Karpas-422 (cell line): Measurements from ENCODE around the gene SFSWAP. TPM values are rescaled to one million over a fixed set of nuclear protein-coding genes. Genes with fewer than 3 reads are reported as not detected.

Experiments
- DNase-seq: peaks from one replicate; pipeline ENCODE4 v3.0.0-alpha.2; 2015
- H2AFZ ChIP-seq: fragments of 200-600 bp; sonication (generic); 2 replicates; pipeline ENCODE4 v1.6.1; 2014; ENCODE audit warnings: antibody characterized with exemption, low read length, mixed read lengths
- H3K27ac ChIP-seq: fragments of 200-600 bp; sonication (generic); 2 replicates; pipeline ENCODE4 v1.5.1; 2014; ENCODE audit warnings: mild to moderate bottlenecking, low read length, moderate library complexity
- H3K27me3 ChIP-seq: fragments of 200-600 bp; sonication (generic); 2 replicates; pipeline ENCODE4 v1.6.1; 2014; ENCODE audit warnings: low read length, mixed read lengths
- H3K36me3 ChIP-seq: fragments of 200-600 bp; sonication (generic); 2 replicates; pipeline ENCODE4 v1.6.1; 2014; ENCODE audit warnings: low read length, mixed read lengths; ENCODE audit not compliant: insufficient read depth
- H3K4me1 ChIP-seq: fragments of 200-600 bp; sonication (generic); 2 replicates; pipeline ENCODE4 v1.6.1; 2014; ENCODE audit warnings: mild to moderate bottlenecking, low read length, mixed read lengths
- H3K4me2 ChIP-seq: fragments of 200-600 bp; sonication (generic); 2 replicates; pipeline ENCODE4 v1.6.1; 2014; ENCODE audit warnings: low read length, low read depth, mild to moderate bottlenecking; ENCODE audit not compliant: poor library complexity, severe bottlenecking
- H3K4me3 ChIP-seq: fragments of 200-600 bp; sonication (generic); 2 replicates; pipeline ENCODE4 v1.5.1; 2014; ENCODE audit warnings: mild to moderate bottlenecking, antibody characterized with exemption, low read length, mixed read lengths
- H3K79me2 ChIP-seq: fragments of 200-600 bp; sonication (generic); 2 replicates; pipeline ENCODE4 v1.6.1; 2014; ENCODE audit warnings: mild to moderate bottlenecking, low read length, mixed read lengths
- H3K9ac ChIP-seq: fragments of 200-600 bp; sonication (generic); 2 replicates; pipeline ENCODE4 v1.6.0; 2014; ENCODE audit warnings: low read length
- H3K9me2 ChIP-seq: fragments of 200-600 bp; sonication (generic), shearing (Covaris generic); replicated peaks from 2 replicates; pipeline ENCODE4 v1.6.0; 2014; ENCODE audit warnings: mild to moderate bottlenecking, low read length, moderate library complexity; ENCODE audit not compliant: insufficient read depth
- H3K9me3 ChIP-seq: fragments of 300-700, 200-600 bp; sonication (generic); 2 replicates; pipeline ENCODE4 v1.6.1; 2014; ENCODE audit warnings: low read length, mixed read lengths
- H4K20me1 ChIP-seq: fragments of 200-600 bp; sonication (generic); 2 replicates; pipeline ENCODE4 v1.6.1; 2014; ENCODE audit warnings: mild to moderate bottlenecking, antibody characterized with exemption, low read length, low read depth; ENCODE audit not compliant: insufficient read depth
- total RNA-seq: library from RNA; depleted of rRNA; stranded (reverse); fragments of >200 nt; shearing (Covaris generic); gene quantifications from 2 replicates; pipeline ENCODE4 v1.2.3, GENCODE V29; 2014; ENCODE audit warnings: low replicate concordance

The SFSWAP gene
- total RNA-seq, 1 experiment from 2014 or later = 30.0 TPM

GRCh38 chr12:131793243-131794022 lies 82.5 kb downstream of the SFSWAP start:
- H3K9me2 ChIP-seq = no peaks in the 10 kb centered on the region
- no peaks in the 10 kb centered on the region for H3K4me1 ChIP-seq
- H3K4me2 ChIP-seq = no peak overlapping the region
- H3K27me3 ChIP-seq = no peaks in the 10 kb centered on the region
- H2AFZ ChIP-seq = no peak overlapping the region
- no peaks in the 10 kb centered on the region for H4K20me1 ChIP-seq
- peaks cover 12% of the 10 kb centered on the region; the same call in 1 of the 2 replicates for H3K36me3 ChIP-seq
- DNase-seq = no peak
- H3K79me2 ChIP-seq = no peaks in the 10 kb centered on the region
- H3K9me3 ChIP-seq = no peaks in the 10 kb centered on the region
- H3K4me3 ChIP-seq = no peak overlapping the region
- no peak overlapping the region for H3K27ac ChIP-seq
- H3K9ac ChIP-seq = no peak overlapping the region

DNA sequence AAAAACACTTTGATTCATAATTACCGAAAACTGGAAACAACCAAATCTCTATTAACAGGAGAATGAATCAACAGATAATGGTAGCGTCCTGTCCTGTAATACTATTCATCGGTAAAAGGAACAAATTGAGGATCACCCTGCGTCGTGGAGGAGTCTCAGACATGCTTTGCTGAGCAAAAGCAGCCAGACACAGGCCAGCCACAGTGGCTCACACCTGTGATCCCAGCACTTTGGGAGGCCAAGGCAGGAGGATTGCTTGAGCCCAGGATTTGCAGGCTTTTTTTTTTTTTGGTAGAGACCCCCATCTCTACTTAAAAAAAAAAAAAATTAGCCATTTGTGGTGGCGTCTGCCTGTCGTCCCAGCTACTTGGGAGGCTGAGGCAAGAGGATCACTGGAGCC lies 83.2 kb downstream of the SFSWAP start:
- DNase-seq = no peak
- no peaks in the 10 kb centered on the region for H3K9me3 ChIP-seq
- no peaks in the 10 kb centered on the region for H3K4me1 ChIP-seq
- no peak overlapping the region for H3K9ac ChIP-seq
- no peak overlapping the region for H3K4me3 ChIP-seq
- H3K79me2 ChIP-seq = no peaks in the 10 kb centered on the region
- H3K36me3 ChIP-seq = peaks cover 12% of the 10 kb centered on the region; the same call in 1 of the 2 replicates
- no peaks in the 10 kb centered on the region for H3K27me3 ChIP-seq
- H4K20me1 ChIP-seq = no peaks in the 10 kb centered on the region
- H3K4me2 ChIP-seq = no peak overlapping the region
- H3K9me2 ChIP-seq = no peaks in the 10 kb centered on the region
- no peak overlapping the region for H2AFZ ChIP-seq
- no peak overlapping the region for H3K27ac ChIP-seq

- Histone ChIP-seq H3K27ac (no peak overlapping the region), H3K27me3 (no peaks in the 10 kb centered on the region), H3K4me1 (no peaks in the 10 kb centered on the region), H3K9me3 (no peaks in the 10 kb centered on the region), H3K9ac (no peak overlapping the region), H4K20me1 (no peaks in the 10 kb centered on the region), H3K36me3 (peaks cover 12% of the 10 kb centered on the region; the same call in 1 of the 2 replicates), H3K4me3 (no peak overlapping the region), H3K79me2 (no peaks in the 10 kb centered on the region), H3K9me2 (no peaks in the 10 kb centered on the region), H3K4me2 (no peak overlapping the region), H2AFZ (no peak overlapping the region)
- no peak for DNase-seq
These were observed 83.7 kb downstream of the SFSWAP start for GRCh38 chr12:131794573-131794972.

- DNase-seq = no peak
- no peaks in the 10 kb centered on the region for H3K9me2 ChIP-seq
These were observed 84.2 kb downstream of the SFSWAP start for GRCh38 chr12:131795064-131795463.

GRCh38 chr12:131795690-131796410 lies 85.0 kb downstream of the SFSWAP start:
- no peaks in the 10 kb centered on the region for H3K9me3 ChIP-seq
- H4K20me1 ChIP-seq = no peaks in the 10 kb centered on the region
- no peak overlapping the region for H3K27ac ChIP-seq
- H3K4me3 ChIP-seq = no peak overlapping the region
- no peak overlapping the region for H3K4me2 ChIP-seq
- no peak for DNase-seq
- no peak overlapping the region for H3K9ac ChIP-seq
- H3K27me3 ChIP-seq = no peaks in the 10 kb centered on the region
- no peaks in the 10 kb centered on the region for H3K9me2 ChIP-seq
- H3K4me1 ChIP-seq = no peaks in the 10 kb centered on the region
- no peaks in the 10 kb centered on the region for H3K79me2 ChIP-seq
- H3K36me3 ChIP-seq = peaks cover 6% of the 10 kb centered on the region; the same call in 1 of the 2 replicates
- no peak overlapping the region for H2AFZ ChIP-seq

More at GRCh38 chr12:131795064-131795463, 84.2 kb downstream of the SFSWAP start:
- Histone ChIP-seq H3K4me1 (no peaks in the 10 kb centered on the region), H3K9me3 (no peaks in the 10 kb centered on the region), H3K79me2 (no peaks in the 10 kb centered on the region), H3K9ac (no peak overlapping the region), H2AFZ (no peak overlapping the region), H4K20me1 (no peaks in the 10 kb centered on the region), H3K4me3 (no peak overlapping the region), H3K27me3 (no peaks in the 10 kb centered on the region), H3K4me2 (no peak overlapping the region), H3K27ac (no peak overlapping the region), H3K36me3 (peaks cover 12% of the 10 kb centered on the region; the same call in 1 of the 2 replicates)

DNA sequence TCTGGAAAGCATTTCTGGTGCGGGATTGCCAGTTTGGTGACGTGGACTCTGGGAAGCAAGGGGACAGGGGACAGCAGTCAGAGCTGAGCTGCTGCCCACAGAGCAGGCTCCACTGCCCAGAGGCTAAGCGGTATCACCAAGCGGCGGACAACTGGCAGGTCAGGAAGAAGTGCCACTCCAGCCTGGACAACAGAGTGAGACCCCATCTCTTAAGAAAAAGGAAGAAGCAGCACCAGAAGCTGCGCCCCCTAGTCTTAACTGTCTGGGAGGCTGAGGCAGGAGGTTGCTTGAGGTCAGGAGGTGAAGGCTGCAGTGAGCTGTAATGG lies 85.5 kb downstream of the SFSWAP start:
- Histone ChIP-seq H3K79me2 (no peaks in the 10 kb centered on the region), H3K4me2 (no peak overlapping the region), H3K36me3 (peaks cover 6% of the 10 kb centered on the region; the same call in 1 of the 2 replicates), H3K4me3 (no peak overlapping the region), H3K9me2 (no peaks in the 10 kb centered on the region), H3K27me3 (no peaks in the 10 kb centered on the region), H3K9me3 (no peaks in the 10 kb centered on the region), H3K27ac (no peak overlapping the region), H4K20me1 (no peaks in the 10 kb centered on the region), H3K9ac (no peak overlapping the region), H2AFZ (no peak overlapping the region), H3K4me1 (no peaks in the 10 kb centered on the region)
- DNase-seq = no peak

DNA sequence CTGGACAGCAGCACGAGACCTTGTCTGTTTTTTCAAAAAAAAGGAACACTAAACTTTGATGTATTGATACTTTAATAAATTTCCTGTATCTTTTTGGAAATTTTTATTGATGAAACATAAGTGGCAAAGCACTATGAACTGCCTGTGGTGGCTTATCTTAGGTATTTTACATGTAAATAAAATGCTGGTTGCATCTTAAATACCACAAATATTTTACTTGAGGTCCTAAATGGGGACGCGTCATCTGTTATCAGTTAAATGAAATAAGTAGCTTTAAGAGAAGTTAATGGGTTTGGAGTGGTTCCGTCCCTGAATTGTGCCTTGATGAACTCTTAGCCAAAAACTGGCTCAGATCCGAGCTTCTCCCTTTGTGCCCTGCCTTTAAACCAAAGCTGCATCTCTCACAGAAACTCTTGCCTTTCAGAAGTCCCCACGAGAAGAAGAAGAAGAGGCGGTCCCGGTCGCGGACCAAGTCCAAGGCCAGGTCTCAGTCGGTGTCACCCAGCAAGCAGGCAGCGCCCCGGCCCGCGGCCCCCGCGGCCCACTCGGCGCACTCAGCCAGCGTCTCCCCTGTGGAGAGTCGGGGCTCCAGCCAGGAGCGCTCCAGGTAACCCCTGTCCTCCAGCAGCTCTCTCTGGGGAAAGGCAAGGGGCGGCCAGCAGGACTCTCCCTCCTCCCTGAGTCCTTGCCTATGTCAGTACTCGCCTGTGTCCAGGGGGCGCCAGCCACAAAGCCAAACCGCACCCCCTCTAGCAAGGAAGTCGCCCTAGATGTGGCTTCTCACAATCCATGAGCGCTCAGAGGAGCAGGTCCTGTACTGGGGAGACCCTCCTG lies 86.1 kb downstream of the SFSWAP start:
- H3K4me3 ChIP-seq = no peak overlapping the region
- no peaks in the 10 kb centered on the region for H3K9me3 ChIP-seq
- H3K9me2 ChIP-seq = no peaks in the 10 kb centered on the region
- no peaks in the 10 kb centered on the region for H3K27me3 ChIP-seq
- H3K36me3 ChIP-seq = peaks cover 6% of the 10 kb centered on the region; the same call in 1 of the 2 replicates
- no peaks in the 10 kb centered on the region for H4K20me1 ChIP-seq
- H3K4me2 ChIP-seq = no peak overlapping the region
- no peak overlapping the region for H3K27ac ChIP-seq
- no peak for DNase-seq
- H3K79me2 ChIP-seq = no peaks in the 10 kb centered on the region
- H3K9ac ChIP-seq = no peak overlapping the region
- H2AFZ ChIP-seq = no peak overlapping the region
- no peaks in the 10 kb centered on the region for H3K4me1 ChIP-seq

DNA sequence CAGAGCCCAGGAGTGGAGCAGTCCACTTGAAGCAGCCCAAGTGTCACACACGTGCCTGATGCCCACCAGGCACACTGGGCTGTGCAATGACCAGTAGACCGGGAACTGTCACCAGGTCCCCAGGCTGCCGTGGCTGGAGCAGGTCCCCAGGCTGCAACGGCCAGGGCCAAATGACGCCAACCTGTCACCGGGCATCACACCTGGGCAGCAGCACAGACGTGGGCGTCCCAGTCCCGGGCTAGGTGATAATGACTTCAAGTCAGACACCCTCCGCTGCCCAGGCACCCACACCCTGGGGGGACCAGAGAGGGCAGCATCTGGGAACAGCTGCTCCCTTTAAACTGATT lies 86.7 kb downstream of the SFSWAP start:
- H3K9me3 ChIP-seq = no peaks in the 10 kb centered on the region
- no peaks in the 10 kb centered on the region for H3K79me2 ChIP-seq
- no peaks in the 10 kb centered on the region for H3K9me2 ChIP-seq
- H4K20me1 ChIP-seq = no peaks in the 10 kb centered on the region
- H3K9ac ChIP-seq = no peak overlapping the region
- DNase-seq = no peak
- H3K27me3 ChIP-seq = no peaks in the 10 kb centered on the region
- H3K4me3 ChIP-seq = no peak overlapping the region
- no peaks in the 10 kb centered on the region for H3K4me1 ChIP-seq
- no peak overlapping the region for H3K27ac ChIP-seq
- H3K4me2 ChIP-seq = no peak overlapping the region
- H3K36me3 ChIP-seq = peaks cover 6% of the 10 kb centered on the region; the same call in 1 of the 2 replicates
- no peak overlapping the region for H2AFZ ChIP-seq
